Omental fat pad (tissue), 4 donors: ENCODE measurements around the gene ZNF148. TPM values are rescaled to one million over a fixed set of nuclear protein-coding genes. Genes with fewer than 3 reads are reported as not detected.
"Not testable (repeated sequence)": the region's sequence is repeated elsewhere in the genome, so short reads cannot be mapped to it uniquely, and the experiment has no call there.

Experiments
- ATAC-seq: fragments of 150-250 bp; one replicate; pipeline ENCODE4 v1.9.1; 2016; ENCODE audit warnings: mild to moderate bottlenecking, moderate library complexity; ENCODE audit not compliant: low FRiP score
- DNase-seq: peaks from one replicate; pipeline ENCODE4 v3.0.0-alpha.2; 2019; ENCODE audit warnings: low spot score
- CTCF ChIP-seq, 3 donors: fragments of 450-650 bp; IDR thresholded peaks; one replicate each; pipeline ENCODE4 v1.5.1; 2016 to 2017; ENCODE audit warnings: antibody characterized with exemption in 3 of 3, mild to moderate bottlenecking in 3 of 3, moderate library complexity in 2 of 3
- total RNA-seq, 4 donors: library from RNA; depleted of rRNA; stranded (reverse); fragments of >200 nt; gene quantifications; one replicate each; pipeline ENCODE4 v1.1.0, GENCODE V29; 2016

Gene ZNF148
- total RNA-seq, 4 donors from 2014 or later = 23.9 to 34.5 (median 24.9) TPM

GRCh38 chr3:125351152-125351551 lies 24.0 kb downstream of the ZNF148 start:
- no peak for ATAC-seq
- no peak for DNase-seq
- no peak for TF ChIP-seq CTCF (IDR thresholded peaks at IDR 0.05)

- no peak for DNase-seq
- TF ChIP-seq CTCF (IDR thresholded peaks at IDR 0.05) = no peak
- no peak for ATAC-seq
Observed at GRCh38 chr3:125350597-125350996, 24.5 kb downstream of the ZNF148 start.

- TF ChIP-seq CTCF (IDR thresholded peaks at IDR 0.05) = no peak
- ATAC-seq (no peak), DNase-seq (no peak)
Observed at GRCh38 chr3:125349556-125350165, 25.5 kb downstream of the ZNF148 start.

DNA sequence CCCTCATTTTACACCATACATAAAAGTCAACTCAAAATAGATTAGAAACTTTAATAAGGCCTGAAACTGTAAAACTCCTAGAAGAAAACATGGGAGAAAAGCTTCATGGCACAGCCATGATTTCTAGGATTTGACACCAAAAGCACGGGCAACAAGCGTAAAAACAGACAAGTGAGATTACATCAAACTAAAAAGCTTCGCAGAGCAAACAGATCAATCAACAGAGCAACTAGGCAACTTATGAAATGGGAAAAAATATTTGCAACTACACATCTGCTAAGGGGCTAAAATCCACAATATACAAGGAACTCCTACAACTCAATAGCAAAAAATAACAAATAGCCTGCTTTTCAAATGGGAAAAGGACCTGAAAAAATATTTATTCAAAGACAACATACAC lies 26.1 kb downstream of the ZNF148 start:
- no peak for DNase-seq
- no peak for ATAC-seq
- TF ChIP-seq CTCF (IDR thresholded peaks at IDR 0.05) = no peak

- not testable (repeated sequence) for DNase-seq, ATAC-seq
Observed at GRCh38 chr3:125343367-125343766, 31.8 kb downstream of the ZNF148 start.

DNA sequence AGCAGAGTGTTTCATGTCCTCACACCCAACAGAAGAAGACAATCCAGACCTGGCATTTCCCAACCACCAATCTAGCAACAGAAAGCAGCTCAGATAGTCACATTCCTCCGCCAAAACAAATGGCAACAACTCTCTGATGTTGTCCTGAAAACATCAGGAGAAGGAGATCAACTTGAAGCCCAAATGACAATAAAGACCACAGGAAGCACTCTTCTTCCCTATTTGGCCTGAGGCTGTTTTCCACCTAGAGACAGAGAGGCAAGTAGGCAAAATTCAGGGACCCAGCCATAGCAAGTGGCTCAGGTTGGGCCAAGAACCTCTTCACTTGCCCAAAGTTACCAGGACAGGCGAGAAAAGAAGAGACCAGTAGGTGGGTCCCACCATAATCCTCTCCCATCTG lies 35.0 kb downstream of the ZNF148 start:
- TF ChIP-seq CTCF (IDR thresholded peaks at IDR 0.05) = no peak
- DNase-seq (no peak), ATAC-seq (no peak)

- TF ChIP-seq CTCF (IDR thresholded peaks at IDR 0.05) = no peak
- no peak for DNase-seq
- ATAC-seq = no peak
Observed at GRCh38 chr3:125337506-125337905, 37.6 kb downstream of the ZNF148 start.
